LNCaP clone FGC (cell line): ENCODE data around the gene RALA.

Experiments
- DNase-seq: peaks from one replicate; pipeline ENCODE4 v3.0.0-alpha.2; 2011; ENCODE audit warnings: low read depth
- H3K4me3 ChIP-seq: 2 replicates; pipeline ENCODE4 v1.5.1; 2011; ENCODE audit warnings: mild to moderate bottlenecking, low read depth, low read length, control low read depth
- TF ChIP-seq, protein P1 (sequence below): IDR thresholded peaks from 2 replicates; pipeline ENCODE4 v1.5.1; 2012; ENCODE audit warnings: mild to moderate bottlenecking; ENCODE audit not compliant: control insufficient read depth, insufficient read depth; ENCODE audit errors: extremely low read depth

The RALA gene

DNA sequence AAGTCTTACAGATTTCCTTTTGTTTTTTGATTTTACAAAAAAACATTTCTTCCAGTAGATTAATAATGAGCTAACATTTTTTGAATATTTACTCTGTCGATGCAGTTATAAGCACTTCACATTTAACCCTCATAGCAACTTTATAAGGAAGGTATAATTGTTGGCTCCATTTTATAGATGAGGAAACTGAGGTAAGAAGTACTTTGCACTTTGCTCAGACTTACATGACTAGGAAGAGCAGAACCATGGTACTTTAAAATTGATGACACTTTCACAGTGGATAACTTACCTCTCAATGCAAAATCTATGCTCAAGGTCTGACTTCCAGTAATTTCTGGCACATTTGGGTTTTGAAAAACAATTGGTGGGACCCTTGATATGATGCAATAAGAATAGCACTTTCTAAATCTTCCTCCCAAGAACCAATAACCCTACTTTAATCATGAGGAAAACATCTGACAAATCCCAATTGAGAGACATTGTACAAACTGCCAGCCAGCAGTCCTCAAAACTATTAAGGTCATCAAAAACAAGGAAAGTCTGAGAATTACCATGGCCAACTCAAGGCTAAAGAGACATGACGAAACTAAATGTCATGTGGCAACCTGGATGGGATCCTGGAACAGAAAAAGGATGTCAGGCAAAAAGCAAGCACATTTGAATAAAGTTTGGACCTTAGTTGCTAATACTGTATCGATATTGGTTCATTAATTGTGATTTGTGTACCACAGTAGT, 72.6 kb downstream of the RALA start:
- TF ChIP-seq, protein P1, sequence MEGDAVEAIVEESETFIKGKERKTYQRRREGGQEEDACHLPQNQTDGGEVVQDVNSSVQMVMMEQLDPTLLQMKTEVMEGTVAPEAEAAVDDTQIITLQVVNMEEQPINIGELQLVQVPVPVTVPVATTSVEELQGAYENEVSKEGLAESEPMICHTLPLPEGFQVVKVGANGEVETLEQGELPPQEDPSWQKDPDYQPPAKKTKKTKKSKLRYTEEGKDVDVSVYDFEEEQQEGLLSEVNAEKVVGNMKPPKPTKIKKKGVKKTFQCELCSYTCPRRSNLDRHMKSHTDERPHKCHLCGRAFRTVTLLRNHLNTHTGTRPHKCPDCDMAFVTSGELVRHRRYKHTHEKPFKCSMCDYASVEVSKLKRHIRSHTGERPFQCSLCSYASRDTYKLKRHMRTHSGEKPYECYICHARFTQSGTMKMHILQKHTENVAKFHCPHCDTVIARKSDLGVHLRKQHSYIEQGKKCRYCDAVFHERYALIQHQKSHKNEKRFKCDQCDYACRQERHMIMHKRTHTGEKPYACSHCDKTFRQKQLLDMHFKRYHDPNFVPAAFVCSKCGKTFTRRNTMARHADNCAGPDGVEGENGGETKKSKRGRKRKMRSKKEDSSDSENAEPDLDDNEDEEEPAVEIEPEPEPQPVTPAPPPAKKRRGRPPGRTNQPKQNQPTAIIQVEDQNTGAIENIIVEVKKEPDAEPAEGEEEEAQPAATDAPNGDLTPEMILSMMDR, result no peak
- DNase-seq, result no peak
- H3K4me3 ChIP-seq, result no peak overlapping the region

DNA sequence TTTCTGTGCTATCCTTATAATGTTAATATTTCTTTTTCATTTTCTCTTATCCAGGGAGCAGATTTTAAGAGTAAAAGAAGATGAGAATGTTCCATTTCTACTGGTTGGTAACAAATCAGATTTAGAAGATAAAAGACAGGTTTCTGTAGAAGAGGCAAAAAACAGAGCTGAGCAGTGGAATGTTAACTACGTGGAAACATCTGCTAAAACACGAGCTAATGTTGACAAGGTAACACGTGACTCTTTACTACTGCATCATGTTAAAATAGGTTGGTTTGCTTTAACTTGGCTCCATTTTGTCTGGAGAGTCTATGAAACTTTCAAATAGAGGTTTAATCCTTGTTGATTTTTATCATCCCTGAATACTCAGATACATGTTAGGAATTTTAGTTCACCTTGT, 73.3 kb downstream of the RALA start:
- TF ChIP-seq, protein P1, result no peak
- H3K4me3 ChIP-seq, result no peak overlapping the region
- no peak for DNase-seq

DNA sequence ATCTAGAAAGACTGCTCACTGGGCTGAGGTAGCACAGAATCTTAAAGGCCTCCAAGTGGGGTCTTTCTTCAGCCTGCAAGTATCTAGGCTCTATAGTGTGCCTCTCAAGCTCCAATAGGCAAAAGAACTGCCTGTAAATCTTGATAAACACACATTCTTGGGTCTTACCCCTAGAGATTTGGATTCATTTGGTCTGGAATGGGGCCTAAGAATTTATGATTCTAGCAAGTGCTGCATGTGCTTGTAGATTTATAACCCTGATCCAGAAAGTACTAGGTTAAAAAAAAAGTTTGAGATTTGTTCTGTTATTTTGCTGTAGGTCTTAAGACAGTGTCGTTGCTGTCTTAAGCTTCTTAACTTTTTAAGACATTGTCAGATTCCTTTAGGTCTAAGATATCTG, 74.1 kb downstream of the RALA start:
- TF ChIP-seq, protein P1, result no peak
- DNase-seq, result no peak
- H3K4me3 ChIP-seq, result no peak overlapping the region

DNA sequence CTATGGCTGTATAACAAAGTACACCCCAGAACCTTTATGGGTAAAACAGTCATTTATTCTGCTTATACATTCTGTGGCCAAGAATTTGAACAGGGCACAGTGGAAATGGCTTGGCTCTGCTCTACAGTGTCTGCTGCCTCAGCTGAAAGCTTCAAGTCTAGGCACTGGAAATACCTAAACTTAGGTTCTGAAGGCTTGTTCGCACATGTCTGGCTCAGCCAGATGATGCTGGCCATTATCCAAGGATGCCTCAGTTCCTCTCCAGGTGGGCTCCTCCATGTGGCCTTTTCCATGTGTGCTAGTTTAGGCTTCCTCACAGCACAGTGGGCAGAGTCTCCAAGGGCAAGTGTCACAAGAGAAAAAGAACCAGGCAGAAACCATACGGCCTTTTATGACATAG, 76.8 kb downstream of the RALA start:
- no peak overlapping the region for H3K4me3 ChIP-seq
- TF ChIP-seq, protein P1, result no peak
- DNase-seq, result no peak

DNA sequence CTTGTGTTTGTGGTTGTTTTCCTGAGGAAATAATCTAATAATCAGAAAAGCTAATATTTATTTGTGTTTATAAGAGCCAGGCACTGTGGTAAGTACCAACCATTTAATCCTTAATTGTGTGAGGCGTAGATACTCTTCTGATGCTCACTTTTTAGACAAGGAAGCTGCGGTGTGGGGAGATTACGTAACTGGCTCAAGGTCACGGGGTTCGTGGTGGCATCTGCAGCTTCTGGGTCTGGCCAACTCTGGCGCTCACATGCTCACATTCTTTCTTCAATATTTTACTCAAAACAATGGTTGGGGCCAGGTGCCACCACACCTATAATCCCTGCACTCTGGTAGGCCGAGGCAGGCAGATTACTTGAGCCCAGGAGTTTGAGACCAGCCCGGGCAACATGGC, 77.6 kb downstream of the RALA start:
- no peak overlapping the region for H3K4me3 ChIP-seq
- DNase-seq, result no peak
- TF ChIP-seq, protein P1, result no peak

DNA sequence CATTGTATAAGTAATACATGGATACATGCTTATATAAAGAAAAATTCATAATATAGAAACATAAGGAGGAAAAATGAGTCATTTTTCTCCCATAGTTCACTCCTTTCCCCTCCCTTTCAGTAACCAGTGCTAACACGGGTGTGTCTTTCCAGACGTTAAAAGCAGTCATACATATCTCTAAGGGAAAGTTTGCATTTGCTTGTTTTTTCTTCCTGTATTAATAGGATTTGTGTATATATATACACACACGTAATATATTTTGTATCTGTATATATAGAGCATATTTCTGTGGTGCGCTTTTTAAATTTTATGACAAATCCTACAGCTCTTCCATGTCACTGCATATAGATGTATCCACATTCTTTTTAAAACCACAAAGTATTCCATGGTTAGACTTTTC, 78.8 kb downstream of the RALA start:
- DNase-seq, result no peak
- H3K4me3 ChIP-seq, result no peak overlapping the region
- TF ChIP-seq, protein P1, result no peak

DNA sequence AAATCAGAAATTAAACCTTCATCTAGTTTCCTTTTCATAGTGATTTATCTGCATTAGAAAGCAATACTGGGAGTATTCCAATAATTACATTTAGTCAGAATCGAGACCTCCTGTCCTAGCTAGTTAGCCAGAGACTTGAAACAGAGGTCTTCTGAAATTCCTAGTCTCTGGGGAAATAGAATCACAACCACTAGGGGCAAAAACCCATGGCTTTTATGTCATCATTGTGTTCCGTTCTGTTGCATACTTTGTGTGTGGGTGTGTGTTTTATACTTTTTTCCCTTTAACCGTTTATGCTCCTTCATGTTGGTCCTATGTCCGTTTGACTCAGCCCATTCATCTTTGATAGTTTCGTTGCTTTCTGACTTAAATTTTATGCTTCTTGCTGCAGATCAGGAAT, 79.8 kb downstream of the RALA start:
- no peak overlapping the region for H3K4me3 ChIP-seq
- DNase-seq, result no peak
- TF ChIP-seq, protein P1, result no peak
